ENCODE measurements around the gene GLOD5. TPM values are rescaled to one million over a fixed set of nuclear protein-coding genes. Genes with fewer than 3 reads are reported as not detected.

The GLOD5 gene
- total RNA-seq, 1 experiment from 2014 or later, result not detected

- CTCF ChIA-PET, result interaction anchor here (0.6 kb wide), 1 partner anchor 418 kb away, joined by 3 read pairs; no protein-coding TSS in a partner anchor
- H3K4me1 ChIP-seq (ENCODE audit: control insufficient read depth, insufficient read depth, low read length), result peaks cover 4% of the 10 kb centered on the region
These were observed 23.6 kb upstream of the GLOD5 start for GRCh38 chrX:48737940-48738339.

DNA sequence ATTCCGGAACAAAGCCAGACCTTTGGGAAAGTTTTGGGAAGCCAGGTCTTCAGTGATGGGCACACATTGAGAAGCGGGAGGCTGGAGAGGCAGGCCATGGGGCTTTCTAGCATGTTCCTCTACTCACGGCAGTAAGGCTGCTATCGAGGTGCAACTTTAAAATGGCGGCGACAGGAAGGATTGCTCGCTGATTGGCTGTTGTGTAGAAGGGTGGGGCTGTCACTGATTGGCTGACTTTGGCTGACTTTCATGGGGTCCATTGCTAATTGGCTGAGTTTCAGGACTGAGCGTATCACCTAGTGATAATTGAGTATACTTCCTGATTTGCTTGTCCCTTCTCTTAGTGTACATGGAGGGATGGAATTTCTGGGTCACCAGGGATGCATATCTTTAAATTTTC lies 19.7 kb upstream of the GLOD5 start:
- no peak overlapping the region for H3K4me3 ChIP-seq (ENCODE audit: low read depth in 2 of 2, low read length in 2 of 2)
- DNase-seq (ENCODE audit: low read depth, low spot score) (no peak), ATAC-seq (no peak)
- no peaks in the 10 kb centered on the region for H3K27me3 ChIP-seq (ENCODE audit: control insufficient read depth, insufficient read depth, low read length)
- intact Hi-C loops (cut with micrococcal nuclease; ENCODE audit: unreplicated experiment), result no loop called here
- TF ChIP-seq, protein P1, sequence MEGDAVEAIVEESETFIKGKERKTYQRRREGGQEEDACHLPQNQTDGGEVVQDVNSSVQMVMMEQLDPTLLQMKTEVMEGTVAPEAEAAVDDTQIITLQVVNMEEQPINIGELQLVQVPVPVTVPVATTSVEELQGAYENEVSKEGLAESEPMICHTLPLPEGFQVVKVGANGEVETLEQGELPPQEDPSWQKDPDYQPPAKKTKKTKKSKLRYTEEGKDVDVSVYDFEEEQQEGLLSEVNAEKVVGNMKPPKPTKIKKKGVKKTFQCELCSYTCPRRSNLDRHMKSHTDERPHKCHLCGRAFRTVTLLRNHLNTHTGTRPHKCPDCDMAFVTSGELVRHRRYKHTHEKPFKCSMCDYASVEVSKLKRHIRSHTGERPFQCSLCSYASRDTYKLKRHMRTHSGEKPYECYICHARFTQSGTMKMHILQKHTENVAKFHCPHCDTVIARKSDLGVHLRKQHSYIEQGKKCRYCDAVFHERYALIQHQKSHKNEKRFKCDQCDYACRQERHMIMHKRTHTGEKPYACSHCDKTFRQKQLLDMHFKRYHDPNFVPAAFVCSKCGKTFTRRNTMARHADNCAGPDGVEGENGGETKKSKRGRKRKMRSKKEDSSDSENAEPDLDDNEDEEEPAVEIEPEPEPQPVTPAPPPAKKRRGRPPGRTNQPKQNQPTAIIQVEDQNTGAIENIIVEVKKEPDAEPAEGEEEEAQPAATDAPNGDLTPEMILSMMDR (IDR thresholded peaks at IDR 0.05), result no peak
- TF ChIP-seq TCF7L2 (IDR thresholded peaks at IDR 0.05; ENCODE audit: low read depth, low read length), result no peak
- no peak for TF ChIP-seq SIN3A (IDR thresholded peaks at IDR 0.05; ENCODE audit: borderline replicate concordance, insufficient read depth, low read depth, low read length)
- TF ChIP-seq POLR2AphosphoS5 (IDR thresholded peaks at IDR 0.05; ENCODE audit: low read depth, low read length), result no peak
- no peak for TF ChIP-seq REST (IDR thresholded peaks at IDR 0.05; ENCODE audit: insufficient read depth in 1 of 2, low read depth in 2 of 2, low read length in 1 of 2)
- no peaks in the 10 kb centered on the region for H3K36me3 ChIP-seq (ENCODE audit: control insufficient read depth, insufficient read depth, low read length)
- ChIA-PET POLR2A (no interaction called here), CTCF (no interaction called here)
- H3K9me3 ChIP-seq (ENCODE audit: control insufficient read depth, insufficient read depth, low read depth, low read length), result no peaks in the 10 kb centered on the region
- H3K4me1 ChIP-seq (ENCODE audit: control insufficient read depth, insufficient read depth, low read length), result no peaks in the 10 kb centered on the region; the same call in none of the 2 replicates
- no TSS peak for BruUV-seq (replicated peaks)
- H3K27ac ChIP-seq (ENCODE audit: low read length), result no peak overlapping the region
- in situ Hi-C loops (cut with HindIII; ENCODE audit: low pct_unique_long_range_greater_than_20kb, low sequenced_read_pairs), result no loop called here

More at GRCh38 chrX:48737940-48738339, 23.6 kb upstream of the GLOD5 start:
- no peak for DNase-seq (ENCODE audit: low read depth, low spot score)
- H3K9me3 ChIP-seq (ENCODE audit: control insufficient read depth, insufficient read depth, low read depth, low read length), result no peaks in the 10 kb centered on the region
- POLR2A ChIA-PET, result no interaction called here
- H3K36me3 ChIP-seq (ENCODE audit: control insufficient read depth, insufficient read depth, low read length), result no peaks in the 10 kb centered on the region
- ATAC-seq, result no peak; the same call in 1 of the 2 replicates
- in situ Hi-C loops (cut with HindIII; ENCODE audit: low pct_unique_long_range_greater_than_20kb, low sequenced_read_pairs) (no loop called here), intact Hi-C loops (cut with micrococcal nuclease; ENCODE audit: unreplicated experiment) (no loop called here)
- no peaks in the 10 kb centered on the region for H3K27me3 ChIP-seq (ENCODE audit: control insufficient read depth, insufficient read depth, low read length)
- peak overlapping the region; percentile 58 to 74 for H3K4me3 ChIP-seq (ENCODE audit: low read depth in 2 of 2, low read length in 2 of 2)
- peak overlapping the region; percentile 95 for H3K27ac ChIP-seq (ENCODE audit: low read length)
- no TSS peak for BruUV-seq (replicated peaks)
- TF ChIP-seq, protein P1 (IDR thresholded peaks at IDR 0.05), result no peak
- TF ChIP-seq SIN3A (IDR thresholded peaks at IDR 0.05; ENCODE audit: borderline replicate concordance, insufficient read depth, low read depth, low read length), result no peak
- no peak for TF ChIP-seq TCF7L2 (IDR thresholded peaks at IDR 0.05; ENCODE audit: low read depth, low read length)
- no peak for TF ChIP-seq POLR2AphosphoS5 (IDR thresholded peaks at IDR 0.05; ENCODE audit: low read depth, low read length)
- no peak for TF ChIP-seq REST (IDR thresholded peaks at IDR 0.05; ENCODE audit: insufficient read depth in 1 of 2, low read depth in 2 of 2, low read length in 1 of 2)

All from Panc1 (cell line).